Endothelial cell of umbilical vein (primary cell): ENCODE measurements around the gene OR13F1. TPM values are rescaled to one million over a fixed set of nuclear protein-coding genes. Genes with fewer than 3 reads are reported as not detected.

Experiments
- Bru-seq: library from RNA; stranded (reverse); fragments of 400-500 nt; gene quantifications from one replicate; lab custom pipeline; 2021; lab: Mats Ljungman, UMichigan
- BruChase-seq, 2 experiments: library from RNA; stranded (reverse); fragments of 400-500 nt; gene quantifications; one replicate each; lab custom pipeline; 2021; lab: Mats Ljungman, UMichigan
- BruUV-seq: library from RNA; stranded (reverse); fragments of 400-500 nt; replicated peaks from 2 replicates; lab custom pipeline; 2021; lab: Mats Ljungman, UMichigan
- CTCF ChIA-PET: fragments of 300-600, 350-600 bp; sonication (Branson Sonifier 250); formaldehyde crosslinking; loops from one replicate; lab custom pipeline; 2021; ENCODE audit warnings: antibody characterized with exemption, inconsistent platforms; lab: Charles Lee
- POLR2A ChIA-PET: fragments of 300-600, 350-600 bp; sonication (Branson Sonifier 250); formaldehyde crosslinking; loops from one replicate; lab custom pipeline; 2021; ENCODE audit warnings: antibody characterized with exemption, inconsistent platforms; lab: Charles Lee
- DNase-seq: peaks from one replicate; pipeline ENCODE4 v3.0.0-alpha.2; 2011; ENCODE audit warnings: low read depth, low spot score
- FAIRE-seq: peaks from 2 replicates; lab custom pipeline; 2011; peaks lifted over from hg19 to GRCh38; lab: Jason Lieb, UNC
- H2AFZ ChIP-seq: 2 replicates; pipeline ENCODE4 v1.6.0; 2012; ENCODE audit warnings: low read depth, low read length, control low read depth, inconsistent platforms
- H3K27ac ChIP-seq: 2 replicates; pipeline ENCODE4 v1.5.1; 2011; ENCODE audit warnings: low read depth, mild to moderate bottlenecking, control low read depth, low read length, moderate library complexity; ENCODE audit not compliant: insufficient read depth
- H3K27me3 ChIP-seq, 2 experiments: 2 replicates each; pipeline versions ENCODE4 v1.6.0 to v1.6.1; 2011; ENCODE audit warnings: low read length in 2 of 2, mixed read lengths in 1 of 2; ENCODE audit not compliant: control insufficient read depth in 2 of 2, insufficient read depth in 2 of 2
- H3K36me3 ChIP-seq, 2 experiments: 2 replicates in 1 of 2; 3 replicates in 1 of 2; pipeline ENCODE4 v1.5.1; 2011; ENCODE audit warnings: low read length in 2 of 2, mild to moderate bottlenecking in 1 of 2, moderate library complexity in 1 of 2; ENCODE audit not compliant: control insufficient read depth in 2 of 2, insufficient read depth in 2 of 2; ENCODE audit errors: extremely low read depth in 1 of 2
- H3K4me1 ChIP-seq: 3 replicates; pipeline ENCODE4 v1.5.1; 2011; ENCODE audit warnings: mild to moderate bottlenecking, low read length; ENCODE audit not compliant: control insufficient read depth, insufficient read depth; ENCODE audit errors: extremely low read depth
- H3K4me2 ChIP-seq: 2 replicates; pipeline ENCODE4 v1.6.1; 2011; ENCODE audit warnings: low read length, control low read depth, mixed read lengths; ENCODE audit not compliant: insufficient read depth
- H3K4me3 ChIP-seq, 3 experiments: fragments of 200-600 bp in 1 of 3; sonication (generic), shearing (Covaris generic) in 1 of 3; replicated peaks in 1 of 3; 2 replicates each; pipeline ENCODE4 v1.5.1; 2011 to 2016; ENCODE audit warnings: control low read depth in 3 of 3, low read length in 3 of 3, mild to moderate bottlenecking in 2 of 3, inconsistent platforms in 1 of 3, low read depth in 1 of 3, moderate library complexity in 1 of 3; ENCODE audit not compliant: insufficient read depth in 1 of 3
- H3K79me2 ChIP-seq: 2 replicates; pipeline ENCODE4 v1.6.0; 2012; ENCODE audit warnings: low read length, inconsistent platforms; ENCODE audit not compliant: control insufficient read depth, insufficient read depth
- H3K9ac ChIP-seq: replicated peaks from 2 replicates; pipeline ENCODE3; 2011; ENCODE audit warnings: low read length, control low read depth; ENCODE audit not compliant: insufficient read depth; ENCODE audit errors: extremely low read depth
- H3K9me1 ChIP-seq: replicated peaks from 3 replicates; pipeline ENCODE4 v1.6.0; 2011; ENCODE audit warnings: mild to moderate bottlenecking, low read length; ENCODE audit not compliant: control insufficient read depth, insufficient read depth; ENCODE audit errors: extremely low read depth
- H3K9me3 ChIP-seq: replicated peaks from 2 replicates; pipeline ENCODE4 v1.5.1; 2012; ENCODE audit warnings: low read length, inconsistent platforms; ENCODE audit not compliant: control insufficient read depth, insufficient read depth
- H4K20me1 ChIP-seq: replicated peaks from 2 replicates; pipeline ENCODE3; 2011; ENCODE audit warnings: mild to moderate bottlenecking, low read length; ENCODE audit not compliant: control insufficient read depth, insufficient read depth; ENCODE audit errors: extremely low read depth
- GATA2 ChIP-seq: IDR thresholded peaks from 2 replicates; pipeline ENCODE4 v1.7.0; 2011; ENCODE audit warnings: low read depth, mild to moderate bottlenecking, moderate library complexity, mixed read lengths, low read length; ENCODE audit not compliant: insufficient read length, insufficient read depth
- JUN ChIP-seq: IDR thresholded peaks from 2 replicates; pipeline ENCODE4 v1.6.1; 2011; ENCODE audit warnings: borderline replicate concordance, low read depth; ENCODE audit not compliant: insufficient read length, insufficient read depth
- MAX ChIP-seq: IDR thresholded peaks from 2 replicates; pipeline ENCODE4 v1.6.1; 2011; ENCODE audit not compliant: insufficient read depth, insufficient read length
- MYC ChIP-seq: IDR thresholded peaks from one replicate; pipeline ENCODE4 v1.6.1; 2011; ENCODE audit warnings: mild to moderate bottlenecking, low read depth, low read length
- POLR2A ChIP-seq: IDR thresholded peaks from 2 replicates; pipeline ENCODE4 v1.6.1; 2012; ENCODE audit warnings: low read depth, mild to moderate bottlenecking, control low read depth, low read length
- dilution Hi-C: fragments of 300-500 bp; cut with MboI; formaldehyde crosslinking; loops from one replicate; pipeline ENCODE4 v1.15.0; 2019; ENCODE audit warnings: low sequenced_read_pairs; ENCODE audit not compliant: extremely low pct_ligation_motif_present
- intact Hi-C: fragments of 100-400 bp; cut with micrococcal nuclease; formaldehyde crosslinking; loops from one replicate; pipeline ENCODE4 v1.10.0; 2022
- long read RNA-seq: library from polyadenylated mRNA; stranded (forward); transcript quantifications from one replicate; pipeline ENCODE4 v2.0.0, GENCODE V29; 2021
- polyA minus RNA-seq, 3 experiments: library from RNA; depleted of rRNA, polyadenylated mRNA; stranded (reverse); fragments of >200 nt; gene quantifications; 1 replicate in 1 of 3; 2 replicates in 2 of 3; pipeline ENCODE4 v1.2.3, GENCODE V29; 2011
- polyA plus RNA-seq, 4 experiments: library from polyadenylated mRNA; depleted of rRNA in 3 of 4; stranded (reverse) in 3 of 4; unstranded in 1 of 4; fragments of >200 nt; gene quantifications; 2 replicates each; pipeline versions ENCODE4 v1.2.1 to v1.2.3, GENCODE V29; 2011 to 2012; ENCODE audit warnings: missing spikeins in 1 of 4
- total RNA-seq: library from RNA; stranded (reverse); gene quantifications from 2 replicates; pipeline ENCODE4 v1.2.3, GENCODE V29; 2021
- TF ChIP-seq, protein P1 (sequence below), 2 donors: IDR thresholded peaks; 1 replicate in 1 of 2; 2 replicates in 1 of 2; pipeline ENCODE4 v1.5.1; 2011; ENCODE audit warnings: low read length in 2 of 2, mild to moderate bottlenecking in 2 of 2, moderate library complexity in 2 of 2, control low read depth in 1 of 2, inconsistent platforms in 1 of 2, low read depth in 1 of 2; ENCODE audit not compliant: insufficient read depth in 1 of 2; ENCODE audit errors: extremely low read depth in 1 of 2

The OR13F1 gene
- total RNA-seq (not detected in 2 replicates), polyA plus RNA-seq (not detected in 2 replicates), polyA minus RNA-seq (not detected in 2 replicates), Bru-seq, nascent RNA (not detected), BruChase-seq, experiment 1, labeled RNA remaining after a 6-hour chase (not detected), BruChase-seq, experiment 2, labeled RNA remaining after a 2-hour chase (not detected)
- not detected in 2 replicates for polyA plus RNA-seq (2011; cell fraction: cytosol; rRNA removed)
- not detected in 2 replicates for polyA plus RNA-seq (2011; cell fraction: nucleus; rRNA removed)
- not detected in 2 replicates for polyA plus RNA-seq (2012)
- not detected for polyA minus RNA-seq (2011; cell fraction: cytosol; rRNA and poly(A)+ RNA removed)
- not detected in 2 replicates for polyA minus RNA-seq (2011; cell fraction: nucleus; rRNA and poly(A)+ RNA removed)
- long read RNA-seq = 0 reads

- Histone ChIP-seq H3K4me2 (no peak within 1 kb of the TSS), H3K27ac (no peak within 1 kb of the TSS), H4K20me1 (no peaks in the 10 kb centered on the region), H3K9me3 (no peaks in the 10 kb centered on the region), H3K9me1 (no peaks in the 10 kb centered on the region), H3K9ac (no peak within 1 kb of the TSS), H3K27me3 (no peaks in the 10 kb centered on the region), H3K36me3 (no peaks in the 10 kb centered on the region), H2AFZ (no peak within 1 kb of the TSS), H3K79me2 (no peaks in the 10 kb centered on the region), H3K4me1 (no peaks in the 10 kb centered on the region), H3K4me3 (no peak within 1 kb of the TSS)
- intact Hi-C loops (no loop called here), dilution Hi-C loops (no loop called here)
- DNase-seq = no peak
- POLR2A ChIA-PET = no interaction called here
- BruUV-seq = no TSS peak
- FAIRE-seq = no peak
- CTCF ChIA-PET = no interaction called here
- no peak for TF ChIP-seq JUN
- TF ChIP-seq, protein P1, sequence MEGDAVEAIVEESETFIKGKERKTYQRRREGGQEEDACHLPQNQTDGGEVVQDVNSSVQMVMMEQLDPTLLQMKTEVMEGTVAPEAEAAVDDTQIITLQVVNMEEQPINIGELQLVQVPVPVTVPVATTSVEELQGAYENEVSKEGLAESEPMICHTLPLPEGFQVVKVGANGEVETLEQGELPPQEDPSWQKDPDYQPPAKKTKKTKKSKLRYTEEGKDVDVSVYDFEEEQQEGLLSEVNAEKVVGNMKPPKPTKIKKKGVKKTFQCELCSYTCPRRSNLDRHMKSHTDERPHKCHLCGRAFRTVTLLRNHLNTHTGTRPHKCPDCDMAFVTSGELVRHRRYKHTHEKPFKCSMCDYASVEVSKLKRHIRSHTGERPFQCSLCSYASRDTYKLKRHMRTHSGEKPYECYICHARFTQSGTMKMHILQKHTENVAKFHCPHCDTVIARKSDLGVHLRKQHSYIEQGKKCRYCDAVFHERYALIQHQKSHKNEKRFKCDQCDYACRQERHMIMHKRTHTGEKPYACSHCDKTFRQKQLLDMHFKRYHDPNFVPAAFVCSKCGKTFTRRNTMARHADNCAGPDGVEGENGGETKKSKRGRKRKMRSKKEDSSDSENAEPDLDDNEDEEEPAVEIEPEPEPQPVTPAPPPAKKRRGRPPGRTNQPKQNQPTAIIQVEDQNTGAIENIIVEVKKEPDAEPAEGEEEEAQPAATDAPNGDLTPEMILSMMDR (IDR thresholded peaks at IDR 0.05; ENCODE audit: extremely low read depth in 1 of 2, insufficient read depth in 1 of 2, low read depth in 1 of 2, low read length in 2 of 2) = no peak
- no peak for TF ChIP-seq POLR2A
- no peak for TF ChIP-seq GATA2
- TF ChIP-seq MYC = no peak
- no peak for TF ChIP-seq MAX
Observed at GRCh38 chr9:104503963-104504362, at the start of gene OR13F1. TSS of gene OR13F1 (plus strand) at chr9:104504263. CDS start at chr9:104504263, 0 bp downstream.
